Cardiac fibroblast (primary cell): ENCODE results near the gene CHST14.
A peak's percentile ranks its signal among the peaks of the same experiment; 100 is the strongest.

Source experiments
- DNase-seq, 2 donors: peaks; one replicate each; pipeline versions ENCODE4 v3.0.0 to v3.0.0-alpha.2; 2010; ENCODE audit warnings: low read depth in 2 of 2
- H3K4me3 ChIP-seq, 2 donors: replicated peaks in 1 of 2; 1 replicate in 1 of 2; 2 replicates in 1 of 2; pipeline ENCODE4 v1.5.1; 2011; ENCODE audit warnings: low read depth in 2 of 2, low read length in 2 of 2, mild to moderate bottlenecking in 2 of 2, moderate library complexity in 1 of 2
- TF ChIP-seq, protein P1 (sequence below): IDR thresholded peaks from one replicate; pipeline ENCODE4 v1.5.1; 2011; ENCODE audit warnings: low read depth, mild to moderate bottlenecking, low read length, inconsistent platforms

Gene CHST14, protein sequence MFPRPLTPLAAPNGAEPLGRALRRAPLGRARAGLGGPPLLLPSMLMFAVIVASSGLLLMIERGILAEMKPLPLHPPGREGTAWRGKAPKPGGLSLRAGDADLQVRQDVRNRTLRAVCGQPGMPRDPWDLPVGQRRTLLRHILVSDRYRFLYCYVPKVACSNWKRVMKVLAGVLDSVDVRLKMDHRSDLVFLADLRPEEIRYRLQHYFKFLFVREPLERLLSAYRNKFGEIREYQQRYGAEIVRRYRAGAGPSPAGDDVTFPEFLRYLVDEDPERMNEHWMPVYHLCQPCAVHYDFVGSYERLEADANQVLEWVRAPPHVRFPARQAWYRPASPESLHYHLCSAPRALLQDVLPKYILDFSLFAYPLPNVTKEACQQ

DNA sequence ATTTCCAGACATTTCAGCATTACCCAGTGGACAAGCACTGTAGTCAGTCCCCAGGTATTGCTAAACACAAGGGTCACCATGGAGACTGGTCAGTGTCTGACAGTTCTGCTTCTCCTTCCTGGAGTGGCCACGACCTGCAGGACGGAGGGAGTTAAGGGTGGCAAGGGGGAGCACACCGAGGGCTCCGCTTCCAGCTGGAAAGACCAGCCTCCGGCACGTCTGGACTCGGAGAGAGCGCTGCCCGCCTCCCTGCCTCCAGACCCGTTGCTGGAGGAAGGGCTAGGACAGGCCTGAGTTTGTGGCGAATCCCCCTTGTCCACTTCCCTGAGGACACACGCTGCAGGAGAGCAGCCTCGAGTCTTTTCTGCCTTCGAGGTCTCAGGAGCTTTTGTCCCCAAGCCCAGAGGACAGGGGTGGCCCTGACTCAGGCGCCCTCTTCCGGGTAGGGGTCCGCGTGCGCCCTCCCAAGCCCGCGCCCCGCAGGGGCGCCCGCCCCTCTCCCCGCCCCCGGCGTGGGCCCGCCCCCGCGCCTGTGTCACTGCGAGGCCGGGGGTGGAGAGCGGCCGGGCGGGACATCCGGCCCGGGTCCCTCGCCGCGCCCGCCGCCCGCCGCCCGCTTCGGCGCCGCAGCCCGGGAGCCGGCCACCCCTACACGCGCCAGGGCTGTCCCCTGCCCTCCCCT is at the start of gene CHST14:
CHST14 (plus strand) TSS at position 562 of the 682 bp plus-strand sequence. CDS start 230 bp downstream, outside the sequence.
- H3K4me3 ChIP-seq: peak within 1 kb of the TSS; percentile 64 to 71
- DNase-seq: peak; percentile 48 to 53
- TF ChIP-seq, protein P1, sequence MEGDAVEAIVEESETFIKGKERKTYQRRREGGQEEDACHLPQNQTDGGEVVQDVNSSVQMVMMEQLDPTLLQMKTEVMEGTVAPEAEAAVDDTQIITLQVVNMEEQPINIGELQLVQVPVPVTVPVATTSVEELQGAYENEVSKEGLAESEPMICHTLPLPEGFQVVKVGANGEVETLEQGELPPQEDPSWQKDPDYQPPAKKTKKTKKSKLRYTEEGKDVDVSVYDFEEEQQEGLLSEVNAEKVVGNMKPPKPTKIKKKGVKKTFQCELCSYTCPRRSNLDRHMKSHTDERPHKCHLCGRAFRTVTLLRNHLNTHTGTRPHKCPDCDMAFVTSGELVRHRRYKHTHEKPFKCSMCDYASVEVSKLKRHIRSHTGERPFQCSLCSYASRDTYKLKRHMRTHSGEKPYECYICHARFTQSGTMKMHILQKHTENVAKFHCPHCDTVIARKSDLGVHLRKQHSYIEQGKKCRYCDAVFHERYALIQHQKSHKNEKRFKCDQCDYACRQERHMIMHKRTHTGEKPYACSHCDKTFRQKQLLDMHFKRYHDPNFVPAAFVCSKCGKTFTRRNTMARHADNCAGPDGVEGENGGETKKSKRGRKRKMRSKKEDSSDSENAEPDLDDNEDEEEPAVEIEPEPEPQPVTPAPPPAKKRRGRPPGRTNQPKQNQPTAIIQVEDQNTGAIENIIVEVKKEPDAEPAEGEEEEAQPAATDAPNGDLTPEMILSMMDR: no peak

DNA sequence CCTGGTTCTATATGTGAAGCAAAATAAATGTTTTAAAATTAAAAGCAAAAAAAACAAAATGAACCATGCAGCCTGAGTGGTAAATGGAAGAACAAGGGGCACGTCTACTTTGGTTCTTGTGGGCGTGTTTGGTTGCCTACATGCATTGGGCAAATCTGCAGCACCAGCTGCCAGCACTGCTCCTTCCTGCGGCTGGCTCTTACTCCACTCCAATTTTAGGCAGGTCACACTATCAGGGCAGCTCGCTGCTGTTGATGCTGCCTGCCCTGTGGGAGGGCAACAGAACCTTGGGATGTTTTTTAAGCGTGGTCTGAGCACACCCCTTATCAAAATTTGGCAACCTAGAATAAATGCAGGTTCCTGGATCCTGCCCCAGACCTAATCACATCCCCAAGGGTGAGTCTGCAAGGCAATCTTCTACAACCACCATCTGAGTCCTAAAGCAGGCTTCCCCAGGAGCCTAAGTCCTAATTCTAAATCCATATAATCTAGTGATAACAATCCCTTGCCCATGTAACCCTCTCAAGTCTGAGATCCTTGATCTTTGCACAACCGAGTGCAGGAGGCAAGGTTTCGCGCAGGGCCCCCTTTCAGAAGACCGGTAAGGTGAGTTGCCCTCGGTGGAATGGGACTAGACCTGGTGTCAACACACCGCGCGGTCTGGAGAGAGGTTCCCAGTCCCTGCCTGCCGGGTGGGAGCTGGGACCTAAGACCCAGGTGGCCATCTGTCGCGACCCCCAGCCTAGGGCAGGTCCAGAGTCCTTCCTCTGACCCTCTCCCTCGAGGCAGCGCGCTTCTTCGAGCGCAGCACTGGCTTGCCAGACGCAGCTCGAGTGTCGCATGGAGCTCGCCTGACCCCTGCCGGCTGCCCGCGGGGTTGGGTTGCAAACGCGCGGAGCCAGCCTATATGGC is 49.3 kb upstream of the CHST14 start:
- peak; percentile 73 to 75 for DNase-seq
- H3K4me3 ChIP-seq: no peak overlapping the region
- TF ChIP-seq, protein P1: peak; percentile 98

DNA sequence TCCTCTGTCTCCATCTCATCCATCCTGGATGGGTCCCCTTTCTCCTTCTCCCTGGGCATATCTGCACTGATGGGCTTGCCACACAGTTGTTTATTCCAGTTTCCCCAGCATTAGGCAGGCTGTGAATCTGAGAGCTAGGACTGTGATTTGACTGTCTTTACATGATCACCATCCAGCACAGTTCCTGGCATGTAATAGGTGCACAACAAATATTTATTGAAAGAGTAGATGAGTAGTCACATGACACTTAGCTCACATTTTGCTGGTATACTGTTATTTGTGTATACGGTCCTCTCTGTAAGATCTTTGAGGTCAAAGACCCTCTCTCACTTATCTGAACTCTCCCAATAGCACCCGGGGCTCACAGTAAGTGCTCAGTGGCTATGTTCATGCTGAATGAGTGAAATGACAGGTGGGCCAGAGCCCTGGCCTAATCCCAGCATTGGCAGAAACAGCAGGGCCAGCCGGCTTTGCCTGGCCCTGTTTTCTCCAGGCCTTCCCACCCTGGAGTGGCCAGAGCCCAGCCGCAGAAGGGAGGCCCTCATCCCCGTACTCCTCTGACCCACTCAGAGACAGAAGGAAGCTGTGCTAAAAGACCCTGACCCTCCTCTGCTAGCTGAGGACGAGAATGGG is 46.2 kb upstream of the CHST14 start:
- TF ChIP-seq, protein P1: no peak

DNA sequence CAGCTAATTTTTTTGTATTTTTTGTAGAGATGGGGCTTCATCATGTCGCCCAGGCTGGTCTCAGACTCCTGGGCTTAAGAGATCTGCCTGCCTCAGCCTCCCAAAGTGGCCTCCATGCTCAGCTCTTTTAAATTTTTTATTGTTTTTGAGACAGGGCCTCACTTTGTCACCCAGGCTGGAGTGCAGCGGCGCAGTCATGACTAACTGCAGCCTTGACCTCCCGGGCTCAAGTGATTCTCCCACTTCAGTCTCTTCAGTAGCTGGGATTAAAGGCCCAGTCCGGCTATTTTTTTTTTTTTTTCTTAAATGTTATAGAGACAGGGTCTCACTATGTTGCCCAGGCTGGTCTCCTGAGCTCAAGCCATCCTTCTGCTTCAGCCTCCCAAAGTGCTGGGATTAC is 45.1 kb upstream of the CHST14 start:
- no peak overlapping the region for H3K4me3 ChIP-seq
- DNase-seq: no peak
- TF ChIP-seq, protein P1: no peak

More for the DNA sequence above, 46.2 kb upstream of the CHST14 start:
- H3K4me3 ChIP-seq: no peak overlapping the region
- DNase-seq: no peak

DNA sequence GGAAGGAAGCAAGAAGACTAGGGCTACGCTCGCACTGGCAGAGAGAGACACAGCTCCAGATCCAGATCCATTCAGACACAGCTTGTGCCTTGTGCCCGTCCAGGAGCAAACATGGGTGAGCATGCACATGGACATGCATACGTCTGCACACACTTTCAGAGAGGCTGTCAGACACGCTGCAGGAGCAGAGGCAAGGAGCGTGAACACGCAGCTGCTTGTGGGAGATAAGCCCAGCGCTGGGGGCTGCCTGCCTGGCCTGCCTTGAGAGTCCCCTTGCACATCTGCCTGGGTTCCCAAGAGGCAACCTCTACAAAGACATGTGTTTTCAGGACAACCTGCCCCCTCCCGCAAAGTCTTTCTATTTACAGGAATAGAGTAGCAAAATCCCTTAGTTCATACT is 43.6 kb upstream of the CHST14 start:
- no peak for DNase-seq
- TF ChIP-seq, protein P1: no peak
- H3K4me3 ChIP-seq: no peak overlapping the region

DNA sequence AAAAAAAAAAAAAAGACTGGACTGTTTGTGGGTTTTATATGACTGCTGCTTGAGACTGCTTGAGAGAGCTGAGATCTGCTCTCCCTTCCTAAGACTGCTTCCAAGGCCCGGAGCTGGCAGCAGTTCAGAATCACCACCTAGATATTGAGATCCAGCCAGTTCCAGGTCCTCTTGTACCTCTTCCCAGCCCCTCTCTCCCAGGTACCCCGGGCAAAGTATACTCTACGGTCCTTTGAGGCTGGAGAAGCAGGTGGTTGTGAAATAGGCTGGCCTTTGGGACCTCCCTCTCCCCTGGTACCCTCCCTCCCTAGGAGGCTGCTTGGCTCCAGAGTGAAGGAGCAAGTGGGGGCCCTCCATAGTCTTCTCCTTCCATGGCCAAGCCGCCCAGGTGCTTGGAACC is 42.6 kb upstream of the CHST14 start:
- TF ChIP-seq, protein P1: no peak
- DNase-seq: no peak
- no peak overlapping the region for H3K4me3 ChIP-seq
